GM21381 (cell line): ENCODE data around the gene RPL39L.
"Not testable (repeated sequence)": the region's sequence is repeated elsewhere in the genome, so short reads cannot be mapped to it uniquely, and the experiment has no call there.

Source experiments
- ATAC-seq: cut with Tn5 transposase; IDR thresholded peaks from one replicate; pipeline ENCODE4 v1.9.1; 2021; ENCODE audit warnings: mild to moderate bottlenecking, moderate library complexity; ENCODE audit not compliant: unreplicated experiment

Gene RPL39L

GRCh38 chr3:187145149-187145895 is 6.0 kb upstream of the RPL39L start:
- ATAC-seq = no peak

- ATAC-seq = no peak
Observed at GRCh38 chr3:187139895-187140253, 578 bp upstream of the RPL39L start.

- ATAC-seq = no peak
Observed at GRCh38 chr3:187136936-187137335, 2.4 kb downstream of the RPL39L start.

DNA sequence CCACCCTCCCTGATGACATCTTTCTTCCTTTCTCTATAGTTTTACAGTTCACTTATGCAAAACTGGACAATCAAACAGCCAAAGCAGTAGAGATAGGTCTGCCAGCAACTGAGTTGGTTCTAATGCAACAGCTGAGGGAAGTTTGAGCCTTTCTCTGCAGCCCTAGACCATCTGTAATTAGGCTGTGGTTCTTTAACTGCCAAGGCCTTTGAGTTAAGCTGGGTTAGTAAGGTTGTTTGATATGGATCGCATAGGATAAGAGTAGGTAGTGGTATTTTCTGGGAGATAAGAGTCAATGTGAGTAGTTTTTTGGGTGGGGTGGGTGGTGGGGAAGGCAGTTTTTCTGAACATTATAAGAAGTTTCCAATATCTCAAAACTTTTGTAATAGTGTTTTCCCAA is 3.0 kb downstream of the RPL39L start:
- no peak for ATAC-seq

DNA sequence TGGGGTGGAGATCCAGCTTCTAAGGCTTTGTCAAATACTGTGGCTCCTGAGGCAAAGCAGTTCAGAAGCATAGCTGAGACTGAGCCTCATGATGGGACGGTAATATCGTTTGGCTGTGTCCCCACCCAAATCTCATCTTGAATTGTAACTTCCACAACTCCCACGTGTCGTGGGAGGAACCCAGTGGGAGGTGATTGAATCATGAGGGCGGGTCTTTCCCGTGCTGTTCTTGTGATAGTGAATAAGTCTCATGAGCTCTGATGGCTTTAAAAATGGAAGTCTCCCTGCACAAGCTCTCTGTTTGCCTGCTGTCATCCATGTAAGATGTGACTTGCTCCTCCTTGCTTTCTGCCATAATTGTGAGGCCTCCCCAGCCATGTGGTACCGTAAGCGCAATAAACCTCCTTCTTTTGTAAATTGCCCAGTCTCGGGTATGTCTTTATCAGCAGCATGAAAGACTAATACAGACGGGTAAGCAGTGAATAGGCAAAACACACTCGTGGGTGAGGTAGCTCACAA is 4.1 kb downstream of the RPL39L start:
- ATAC-seq = not testable (repeated sequence)

DNA sequence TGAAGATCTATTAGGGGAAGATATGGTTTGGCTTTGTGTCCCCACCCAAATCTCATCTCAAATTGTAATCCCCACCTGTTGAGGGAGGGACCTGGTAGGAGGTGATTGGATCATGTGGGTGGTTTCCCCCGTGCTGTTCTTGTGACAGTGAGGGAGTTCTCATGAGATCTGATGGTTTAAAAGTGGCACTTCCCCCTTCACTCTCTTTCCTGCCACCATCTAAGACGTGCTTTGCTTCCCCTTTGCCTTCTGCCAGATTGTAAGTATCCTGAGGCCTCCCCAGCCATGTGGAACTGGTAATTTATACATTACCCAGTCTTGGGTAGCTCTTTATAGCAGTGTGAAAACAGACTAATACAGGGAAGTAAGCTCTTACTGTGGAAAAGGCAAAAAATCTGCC is 6.1 kb downstream of the RPL39L start:
- not testable (repeated sequence) for ATAC-seq

- no peak for ATAC-seq
Observed at GRCh38 chr3:187132666-187133065, 6.6 kb downstream of the RPL39L start.

GRCh38 chr3:187131981-187132380 is 7.3 kb downstream of the RPL39L start:
- ATAC-seq = no peak

DNA sequence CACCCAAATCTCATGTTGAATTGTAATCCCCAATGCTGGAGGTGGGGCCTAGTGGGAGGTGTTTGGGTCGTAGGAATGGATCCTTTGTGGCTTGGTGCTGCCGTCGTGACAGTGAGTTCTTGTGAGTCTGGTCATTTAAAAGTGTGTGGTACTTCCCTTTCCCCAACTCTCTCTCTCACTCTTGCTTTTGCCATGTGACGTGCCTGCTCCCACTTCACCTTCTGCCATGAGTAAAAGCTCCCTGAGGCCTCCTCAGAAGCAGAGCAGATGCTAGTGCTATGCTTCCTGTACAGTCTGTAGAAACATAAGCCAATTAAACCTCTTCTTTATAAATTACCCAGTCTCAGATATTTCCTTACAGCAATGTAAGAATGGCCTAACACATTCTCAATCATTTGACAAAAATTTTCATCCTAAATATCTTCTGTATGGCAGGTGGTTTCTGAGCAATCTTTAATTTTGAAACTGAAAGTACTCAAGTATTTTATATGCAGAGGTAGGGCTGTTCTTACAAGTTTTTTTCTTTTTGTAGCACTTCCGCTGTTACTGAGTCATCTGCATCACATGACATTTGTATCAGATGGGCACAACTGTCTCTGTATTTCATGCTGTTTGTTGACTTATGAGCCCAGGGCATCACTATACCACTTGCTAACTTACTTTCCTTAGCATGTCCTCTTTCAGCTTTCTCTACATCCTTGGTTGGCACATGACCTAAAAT is 8.8 kb downstream of the RPL39L start:
- peak; percentile 80 for ATAC-seq

DNA sequence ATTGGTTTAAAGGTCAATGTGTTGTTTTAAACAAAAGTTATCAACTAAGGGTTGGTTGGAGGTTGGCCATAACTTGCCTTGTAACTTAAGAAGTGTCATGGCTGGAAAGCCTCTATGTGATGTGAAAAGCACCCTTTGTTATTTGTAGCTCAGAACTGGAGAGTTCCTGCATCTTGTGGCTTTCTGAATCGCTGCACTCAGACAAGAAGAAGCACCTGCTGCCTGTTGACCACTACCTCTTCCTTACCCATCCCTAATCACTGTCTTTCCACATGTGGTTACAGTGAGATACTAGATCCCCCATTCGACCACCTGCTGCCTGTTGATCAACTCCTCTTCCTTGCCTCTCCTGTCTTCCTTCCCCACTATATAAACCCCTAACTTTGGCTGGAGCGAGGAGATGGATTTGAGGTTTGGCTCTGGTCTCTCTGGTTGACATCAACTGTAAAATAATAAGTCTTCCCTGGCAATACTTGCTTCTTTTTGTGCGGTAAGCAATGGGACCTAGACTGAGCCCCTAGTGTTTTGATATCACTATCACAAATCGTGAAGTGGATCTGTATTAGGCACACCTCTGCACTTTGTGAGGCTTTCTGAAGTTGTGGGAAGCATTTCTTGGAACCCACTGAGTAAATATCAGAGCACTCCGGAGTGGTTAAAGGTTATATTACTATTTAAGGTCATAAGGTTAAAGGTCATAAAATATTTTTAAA is 13.8 kb downstream of the RPL39L start:
- peak; percentile 83 for ATAC-seq

- no peak for ATAC-seq
Observed at GRCh38 chr3:187122261-187122660, 17.0 kb downstream of the RPL39L start.

- ATAC-seq = no peak
Observed at GRCh38 chr3:187120326-187120725, 19.0 kb downstream of the RPL39L start.

DNA sequence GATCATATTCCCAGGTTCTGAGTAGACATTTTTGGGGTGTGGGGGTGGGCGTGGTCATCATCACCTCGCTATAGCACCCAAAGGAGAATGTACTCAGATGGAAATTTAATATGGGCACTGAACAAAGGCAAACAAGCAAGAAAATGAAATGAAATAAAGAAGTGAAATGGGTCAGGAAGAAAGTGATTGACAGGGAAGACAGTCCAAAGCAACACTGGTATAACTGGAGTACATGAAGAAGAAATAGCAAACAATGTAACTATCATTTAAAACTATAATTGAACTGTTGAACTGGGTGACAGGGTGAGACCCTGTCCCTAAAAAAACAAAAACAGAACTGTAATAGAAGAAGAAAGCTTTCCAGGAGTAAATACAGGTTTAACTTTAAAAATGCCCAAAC is 24.8 kb downstream of the RPL39L start:
- no peak for ATAC-seq

DNA sequence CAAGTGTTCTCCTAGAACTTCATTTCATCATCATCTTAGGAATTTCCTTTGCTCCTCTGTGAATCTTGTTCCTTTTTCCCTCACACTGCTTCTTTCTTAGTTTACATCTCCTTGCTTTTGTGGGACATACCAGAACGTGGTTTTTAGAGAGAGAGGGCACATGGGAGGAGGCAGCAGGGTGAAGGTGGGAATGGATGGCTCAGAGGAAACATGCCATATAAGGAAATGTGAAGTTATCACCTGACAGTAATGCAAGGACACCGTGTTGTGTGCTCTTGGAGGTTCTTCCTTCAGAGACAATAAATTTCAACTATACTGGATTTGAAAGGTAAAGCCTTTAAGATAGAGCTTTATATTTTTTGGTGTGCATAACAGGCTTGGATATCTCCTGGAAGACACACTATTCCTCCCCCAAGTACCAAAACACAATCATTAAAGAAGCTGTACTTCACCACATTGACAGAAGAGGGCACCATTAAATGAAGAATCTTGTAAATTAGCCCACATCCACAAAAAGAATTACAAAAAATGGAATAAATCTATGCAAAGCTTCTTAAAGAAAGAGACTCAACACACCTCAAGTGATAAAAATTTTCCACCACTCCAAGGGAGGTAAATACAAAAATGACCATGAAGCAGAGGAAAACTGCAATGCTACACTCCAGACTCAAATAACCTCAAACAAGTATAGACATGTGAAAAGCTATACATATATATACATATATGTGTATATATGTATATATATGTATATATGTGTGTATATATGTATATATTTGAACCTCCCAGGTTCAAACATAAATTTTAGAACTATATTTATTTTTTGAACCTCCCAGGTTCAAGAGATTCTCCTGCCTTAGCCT is 26.1 kb downstream of the RPL39L start:
- no peak for ATAC-seq

DNA sequence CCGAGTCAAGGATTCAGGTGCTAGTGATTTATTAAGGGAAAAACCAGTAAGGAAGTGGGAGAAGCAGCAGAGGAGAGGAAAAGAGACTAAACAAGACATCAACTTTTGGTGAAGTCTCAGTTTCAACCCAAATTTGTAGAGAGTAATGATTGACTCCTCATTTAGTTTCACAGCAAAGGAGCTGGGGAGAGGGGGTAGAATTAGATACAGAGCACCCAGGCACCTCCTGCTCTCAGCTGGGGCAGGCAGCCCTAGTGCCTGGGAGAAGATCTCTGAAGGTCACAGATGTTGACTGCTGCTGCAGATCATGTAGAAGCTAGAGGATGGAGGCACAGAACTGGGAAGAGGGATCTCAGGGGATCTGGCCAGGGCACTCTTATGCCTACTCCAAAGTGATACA is 29.1 kb downstream of the RPL39L start:
- ATAC-seq = no peak

- ATAC-seq = no peak
Observed at GRCh38 chr3:187107989-187108388, 31.3 kb downstream of the RPL39L start.

DNA sequence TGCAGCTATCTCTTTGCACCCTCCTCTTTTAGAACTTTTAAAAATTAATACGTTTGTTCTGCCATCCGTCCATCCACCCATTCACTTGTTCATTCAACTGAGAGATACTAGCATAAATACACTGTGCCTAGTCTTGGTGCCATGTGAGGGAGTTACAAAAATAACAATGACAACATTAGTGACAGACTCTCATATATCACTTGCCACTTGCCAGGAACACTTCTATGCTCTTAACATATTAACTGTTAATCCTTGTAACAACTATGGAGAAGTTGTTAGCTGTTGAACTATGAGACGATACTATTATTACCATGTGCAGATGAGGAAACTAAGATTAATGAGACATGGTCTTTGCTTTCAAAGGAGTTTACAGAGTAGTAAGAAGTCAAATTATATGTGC is 33.6 kb downstream of the RPL39L start:
- ATAC-seq = no peak

DNA sequence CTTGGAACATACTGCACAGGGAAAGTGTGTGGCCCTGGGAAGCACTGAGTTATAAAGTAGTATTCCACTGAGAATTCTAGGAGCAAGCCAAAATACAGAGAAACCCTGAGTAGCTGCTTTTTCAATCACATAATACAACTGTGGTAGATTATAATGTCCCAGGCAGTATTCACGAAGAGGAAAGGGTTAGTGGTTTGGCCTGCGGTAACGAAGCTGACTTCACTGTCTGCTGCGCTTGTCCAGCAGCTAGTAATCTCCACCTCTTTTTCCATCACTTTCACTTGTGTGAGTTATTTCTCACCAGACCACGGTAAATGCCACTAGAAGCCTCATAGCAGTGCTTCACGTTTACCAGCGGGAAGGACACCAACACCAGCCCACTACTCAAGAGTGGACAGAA is 34.4 kb downstream of the RPL39L start:
- no peak for ATAC-seq

- ATAC-seq = no peak
Observed at GRCh38 chr3:187104342-187104741, 35.0 kb downstream of the RPL39L start.

GRCh38 chr3:187103251-187103650 is 36.0 kb downstream of the RPL39L start:
- no peak for ATAC-seq
